H1 (cell line): Measurements from ENCODE around the gene SEC11A.

Experiments
- CTCF ChIP-seq, 3 experiments: IDR thresholded peaks; 1 replicate in 2 of 3; 2 replicates in 1 of 3; pipeline versions ENCODE4 v1.5.1 to v1.6.1; 2011; ENCODE audit warnings: low read length in 3 of 3, mild to moderate bottlenecking in 3 of 3, inconsistent platforms in 2 of 3, low read depth in 1 of 3, moderate library complexity in 1 of 3; ENCODE audit not compliant: insufficient read depth in 1 of 3; ENCODE audit errors: control extremely low read depth in 1 of 3
- JUN ChIP-seq: IDR thresholded peaks from 2 replicates; pipeline ENCODE4 v1.6.1; 2011; ENCODE audit warnings: low read depth, mild to moderate bottlenecking, improper control_type of control experiment, low read length
- TF ChIP-seq, protein P1 (sequence below): IDR thresholded peaks from 2 replicates; pipeline ENCODE4 v1.6.1; 2011; ENCODE audit warnings: low read length, improper control_type of control experiment

GRCh38 chr15:84656972-84657371, 59.0 kb downstream of the SEC11A start:
- TF ChIP-seq CTCF (IDR thresholded peaks at IDR 0.05; ENCODE audit: control extremely low read depth in 1 of 3, insufficient read depth in 1 of 3, low read depth in 1 of 3, low read length in 3 of 3), result no peak
- TF ChIP-seq JUN, result no peak
- TF ChIP-seq, protein P1, sequence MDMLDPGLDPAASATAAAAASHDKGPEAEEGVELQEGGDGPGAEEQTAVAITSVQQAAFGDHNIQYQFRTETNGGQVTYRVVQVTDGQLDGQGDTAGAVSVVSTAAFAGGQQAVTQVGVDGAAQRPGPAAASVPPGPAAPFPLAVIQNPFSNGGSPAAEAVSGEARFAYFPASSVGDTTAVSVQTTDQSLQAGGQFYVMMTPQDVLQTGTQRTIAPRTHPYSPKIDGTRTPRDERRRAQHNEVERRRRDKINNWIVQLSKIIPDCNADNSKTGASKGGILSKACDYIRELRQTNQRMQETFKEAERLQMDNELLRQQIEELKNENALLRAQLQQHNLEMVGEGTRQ, result no peak
